Mesangial cell (primary cell): ENCODE measurements around the gene OR13C2. TPM values are rescaled to one million over a fixed set of nuclear protein-coding genes. Genes with fewer than 3 reads are reported as not detected.

Experiments
- total RNA-seq: library from RNA; depleted of rRNA; stranded (reverse); fragments of >200 nt; gene quantifications from 2 replicates; pipeline ENCODE4 v1.2.3, GENCODE V29; 2015

OR13C2 gene
- total RNA-seq = not detected in 2 replicates

GRCh38 chr9:104605527-104605926 lies at the start of gene OR13C2:
Gene OR13C2, minus strand, starts transcription at chr9:104605627. Its CDS starts 0 bp downstream, at chr9:104605627.

GRCh38 chr9:104618104-104618503 lies 12.7 kb upstream of the OR13C2 start, which contains the start of gene OR13C9:
Gene OR13C9, minus strand, starts transcription at chr9:104618204. Its CDS starts 0 bp downstream, at chr9:104618204.

GRCh38 chr9:104599313-104599712 lies 6.1 kb downstream of the OR13C2 start, which contains the start of gene OR13C5:
Gene OR13C5, minus strand, starts transcription at chr9:104599413. Its CDS starts 0 bp downstream, at chr9:104599413.

GRCh38 chr9:104568868-104569267 lies 36.6 kb downstream of the OR13C2 start, which contains the start of gene OR13C8:
Gene OR13C8, plus strand, starts transcription at chr9:104569168. Its CDS starts 0 bp downstream, at chr9:104569168.

Other genes with a start within 250 kb of the OR13C2 start
- not detected in 2 replicates for gene OR13F1, start 101.4 kb downstream of the OR13C2 start, total RNA-seq
- not detected in 2 replicates for gene OR13C4, start 78.4 kb downstream of the OR13C2 start, total RNA-seq
- not detected in 2 replicates for gene OR13C3, start 68.8 kb downstream of the OR13C2 start, total RNA-seq
- not detected in 2 replicates for gene OR13C8, start 36.5 kb downstream of the OR13C2 start, total RNA-seq
- gene OR13C5, start 6.2 kb downstream of the OR13C2 start, total RNA-seq = not detected in 2 replicates
- gene OR13C9, start 12.6 kb upstream of the OR13C2 start, total RNA-seq = not detected in 2 replicates
- not detected in 2 replicates for gene OR13D1, start 88.9 kb upstream of the OR13C2 start, total RNA-seq
- 20.8 and 21.7 TPM in 2 replicates for gene NIPSNAP3A, start 142.1 kb upstream of the OR13C2 start, total RNA-seq
- 0.49 and 1.5 TPM in 2 replicates for gene NIPSNAP3B, start 158.5 kb upstream of the OR13C2 start, total RNA-seq